H9 (cell line): Measurements from ENCODE around the gene SCML2. TPM values are rescaled to one million over a fixed set of nuclear protein-coding genes. Genes with fewer than 3 reads are reported as not detected.

ENCODE experiments used
- DNase-seq: peaks from one replicate; pipeline ENCODE4 v3.0.0-alpha.2; 2017
- H2AFZ ChIP-seq: one replicate; pipeline ENCODE4 v1.6.1; 2013; ENCODE audit warnings: mild to moderate bottlenecking, low read length, control low read depth, moderate library complexity
- H2AK5ac ChIP-seq: 2 replicates; pipeline ENCODE4 v1.6.1; 2013; ENCODE audit warnings: low read length, control low read depth, mixed read lengths; ENCODE audit not compliant: insufficient read length
- H2BK120ac ChIP-seq: one replicate; pipeline ENCODE4 v1.6.1; 2013; ENCODE audit warnings: low read depth, mild to moderate bottlenecking, low read length, control low read depth, inconsistent platforms; ENCODE audit not compliant: poor library complexity, severe bottlenecking
- H2BK12ac ChIP-seq: 2 replicates; pipeline ENCODE4 v1.6.1; 2013; ENCODE audit warnings: low read length, control low read depth, mixed read lengths, low read depth; ENCODE audit not compliant: insufficient read length
- H2BK15ac ChIP-seq: 2 replicates; pipeline ENCODE4 v1.6.1; 2013; ENCODE audit warnings: low read depth, low read length, control low read depth
- H2BK20ac ChIP-seq: one replicate; pipeline ENCODE4 v1.6.1; 2013; ENCODE audit warnings: low read depth, mild to moderate bottlenecking, low read length, control low read depth, inconsistent platforms; ENCODE audit not compliant: poor library complexity, severe bottlenecking
- H2BK5ac ChIP-seq: 2 replicates; pipeline ENCODE4 v1.6.1; 2013; ENCODE audit warnings: low read length, control low read depth, mixed read lengths; ENCODE audit not compliant: insufficient read length
- H3K14ac ChIP-seq: 2 replicates; pipeline ENCODE4 v1.6.1; 2013; ENCODE audit warnings: low read length, control low read depth; ENCODE audit not compliant: insufficient read depth
- H3K18ac ChIP-seq: 2 replicates; pipeline ENCODE4 v1.6.1; 2013; ENCODE audit warnings: low read depth, mild to moderate bottlenecking, mixed read lengths, low read length, control low read depth; ENCODE audit not compliant: insufficient read length
- H3K23ac ChIP-seq: 2 replicates; pipeline ENCODE4 v1.6.1; 2013; ENCODE audit warnings: low read length, control low read depth, mixed read lengths, low read depth; ENCODE audit not compliant: insufficient read length
- H3K23me2 ChIP-seq: 2 replicates; pipeline ENCODE4 v1.6.1; 2013; ENCODE audit warnings: low read depth, mild to moderate bottlenecking, mixed read lengths, low read length, control low read depth; ENCODE audit not compliant: insufficient read length, poor library complexity, severe bottlenecking
- H3K27ac ChIP-seq: 2 replicates; pipeline ENCODE4 v1.5.1; 2013; ENCODE audit warnings: low read length, control low read depth, mixed read lengths, low read depth; ENCODE audit not compliant: insufficient read length
- H3K27me3 ChIP-seq: 2 replicates; pipeline ENCODE4 v1.6.1; 2013; ENCODE audit warnings: low read length, control low read depth, inconsistent platforms; ENCODE audit not compliant: insufficient read depth
- H3K4ac ChIP-seq: 2 replicates; pipeline ENCODE4 v1.6.1; 2013; ENCODE audit warnings: low read depth, mild to moderate bottlenecking, control low read depth, inconsistent platforms, low read length, moderate library complexity
- H3K4me1 ChIP-seq: 2 replicates; pipeline ENCODE4 v1.6.1; 2013; ENCODE audit warnings: low read length, control low read depth, inconsistent platforms; ENCODE audit not compliant: insufficient read depth
- H3K4me2 ChIP-seq: 2 replicates; pipeline ENCODE4 v1.6.1; 2013; ENCODE audit warnings: low read length, control low read depth, mixed read lengths; ENCODE audit not compliant: insufficient read length, insufficient read depth
- H3K56ac ChIP-seq: 2 replicates; pipeline ENCODE4 v1.6.1; 2013; ENCODE audit warnings: low read depth, mild to moderate bottlenecking, mixed read lengths, low read length, control low read depth; ENCODE audit not compliant: insufficient read length
- H3K79me1 ChIP-seq: 2 replicates; pipeline ENCODE4 v1.6.1; 2013; ENCODE audit warnings: low read depth, mild to moderate bottlenecking, moderate library complexity, low read length, control low read depth, inconsistent platforms; ENCODE audit not compliant: insufficient read depth, poor library complexity, severe bottlenecking
- H3K79me2 ChIP-seq: 2 replicates; pipeline ENCODE4 v1.6.1; 2013; ENCODE audit warnings: low read length, control low read depth, inconsistent platforms; ENCODE audit not compliant: insufficient read depth
- H3K9ac ChIP-seq: 2 replicates; pipeline ENCODE4 v1.6.1; 2013; ENCODE audit warnings: low read length, control low read depth, mixed read lengths; ENCODE audit not compliant: insufficient read length; ENCODE audit errors: extremely low read depth
- H3K9me3 ChIP-seq: one replicate; pipeline ENCODE4 v1.6.1; 2013; ENCODE audit warnings: low read depth, low read length, inconsistent platforms; ENCODE audit not compliant: control insufficient read depth
- H3T11ph ChIP-seq: one replicate; pipeline ENCODE4 v1.6.1; 2013; ENCODE audit warnings: mild to moderate bottlenecking, low read length, control low read depth, inconsistent platforms
- H4K20me1 ChIP-seq: one replicate; pipeline ENCODE4 v1.6.1; 2013; ENCODE audit not compliant: control insufficient read depth, insufficient read length, insufficient read depth
- H4K5ac ChIP-seq: 2 replicates; pipeline ENCODE4 v1.6.1; 2013; ENCODE audit warnings: low read depth, mild to moderate bottlenecking, mixed read lengths, low read length, control low read depth; ENCODE audit not compliant: insufficient read length
- H4K8ac ChIP-seq: replicated peaks from 2 replicates; pipeline ENCODE4 v1.6.1; 2013; ENCODE audit warnings: low read length, control low read depth, mixed read lengths, low read depth; ENCODE audit not compliant: insufficient read length
- H4K91ac ChIP-seq: 2 replicates; pipeline ENCODE4 v1.6.1; 2013; ENCODE audit warnings: low read depth, mild to moderate bottlenecking, moderate library complexity, mixed read lengths, low read length, control low read depth; ENCODE audit not compliant: insufficient read length
- H3K27ac Mint-ChIP-seq, 3 experiments: 2 replicates in 2 of 3; 3 replicates in 1 of 3; pipeline ENCODE4 v1.8.0; 2020 to 2021; ENCODE audit warnings: mixed read lengths in 3 of 3, mild to moderate bottlenecking in 1 of 3, moderate library complexity in 1 of 3
- H3K27me3 Mint-ChIP-seq: 2 replicates; pipeline ENCODE4 v1.8.0; 2021; ENCODE audit warnings: low read depth, mild to moderate bottlenecking, moderate library complexity, mixed read lengths
- H3K36me3 Mint-ChIP-seq, 3 experiments: 2 replicates in 2 of 3; 3 replicates in 1 of 3; pipeline ENCODE4 v1.8.0; 2020 to 2021; ENCODE audit warnings: low read depth in 3 of 3, mixed read lengths in 3 of 3; ENCODE audit not compliant: insufficient read depth in 1 of 3
- H3K4me1 Mint-ChIP-seq, 2 experiments: 2 replicates each; pipeline ENCODE4 v1.8.0; 2020; ENCODE audit warnings: mixed read lengths in 2 of 2
- H3K4me3 Mint-ChIP-seq, 2 experiments: 2 replicates in 1 of 2; 3 replicates in 1 of 2; pipeline ENCODE4 v1.8.0; 2020 to 2021; ENCODE audit warnings: mild to moderate bottlenecking in 2 of 2, mixed read lengths in 2 of 2, moderate library complexity in 1 of 2
- H3K9me3 Mint-ChIP-seq, 2 experiments: 2 replicates in 1 of 2; 3 replicates in 1 of 2; pipeline ENCODE4 v1.8.0; 2020; ENCODE audit warnings: mild to moderate bottlenecking in 2 of 2, mixed read lengths in 2 of 2, moderate library complexity in 1 of 2
- CTCF ChIP-seq: fragments of 200-600 bp; sonication (generic); conservative IDR thresholded peaks from 3 replicates; pipeline ENCODE4 v1.8.0; 2021; ENCODE audit warnings: antibody characterized with exemption, mild to moderate bottlenecking
- WGBS: extraction: QIAGEN DNeasy Blood & Tissue Kit; methylation state at CpG from one replicate; pipeline ENCODE4 v1.1.7; 2013; ENCODE audit warnings: missing lambda C conversion rate, low lambda C conversion rate, mixed read lengths; ENCODE audit not compliant: insufficient read length; ENCODE audit errors: extremely low coverage; 5-methylcytosine and 5-hydroxymethylcytosine counted together
- total RNA-seq: library from RNA; stranded (reverse); gene quantifications from 2 replicates; pipeline ENCODE4 v1.2.1, GENCODE V29; 2021

SCML2 gene
- total RNA-seq, 1 experiment from 2014 or later = 15.5 TPM

GRCh38 chrX:18272222-18272621, 82.3 kb downstream of the SCML2 start:
- no peak overlapping the region for H3K4me3 Mint-ChIP-seq
- no peaks in the 10 kb centered on the region for H4K20me1 ChIP-seq
- peaks cover 69 to 72% of the 10 kb centered on the region in 2 experiments for H3K9me3 Mint-ChIP-seq
- H2BK120ac ChIP-seq = no peak overlapping the region
- H3K27me3 Mint-ChIP-seq = no peaks in the 10 kb centered on the region
- H2BK5ac ChIP-seq = no peak overlapping the region
- H3T11ph ChIP-seq = no peak overlapping the region
- H3K36me3 Mint-ChIP-seq = peaks cover 17 to 23% (median 21%) of the 10 kb centered on the region in 3 experiments
- H3K4me1 ChIP-seq = no peaks in the 10 kb centered on the region
- no peaks in the 10 kb centered on the region for H3K79me1 ChIP-seq
- H3K79me2 ChIP-seq = no peaks in the 10 kb centered on the region
- H2BK15ac ChIP-seq = no peak overlapping the region
- H3K4me2 ChIP-seq = no peak overlapping the region
- H2AFZ ChIP-seq = no peak overlapping the region
- H3K14ac ChIP-seq = no peak overlapping the region
- H4K5ac ChIP-seq = no peak overlapping the region
- H3K56ac ChIP-seq = no peak overlapping the region
- H2BK12ac ChIP-seq = no peak overlapping the region
- H3K4ac ChIP-seq = no peak overlapping the region
- no peaks in the 10 kb centered on the region for H3K27me3 ChIP-seq
- H3K27ac Mint-ChIP-seq = no peak overlapping the region
- no peak overlapping the region for H3K9ac ChIP-seq
- H3K23me2 ChIP-seq = no peaks in the 10 kb centered on the region
- peaks cover 37% of the 10 kb centered on the region for H3K9me3 ChIP-seq
- no peak overlapping the region for H3K27ac ChIP-seq
- H2BK20ac ChIP-seq = no peak overlapping the region
- H4K8ac ChIP-seq = no peak overlapping the region
- no CpG with 5 or more reads among the region's 1 CpG for WGBS
- H3K4me1 Mint-ChIP-seq = no peaks in the 10 kb centered on the region
- H3K23ac ChIP-seq = no peak overlapping the region
- no peak for DNase-seq
- TF ChIP-seq CTCF = no peak
- H2AK5ac ChIP-seq = no peak overlapping the region
- H3K18ac ChIP-seq = no peak overlapping the region
- no peak overlapping the region for H4K91ac ChIP-seq
